Central memory CD4-positive, alpha-beta T cell (primary cell): ENCODE measurements around the gene MBIP.
"Not testable (repeated sequence)": the region's sequence is repeated elsewhere in the genome, so short reads cannot be mapped to it uniquely, and the experiment has no call there.

Source experiments
- DNase-seq: peaks from one replicate; pipeline ENCODE4 v3.0.0; 2022
- total RNA-seq, 3 experiments: gene quantifications; one replicate each; lab custom pipeline; 2026; lab: John Stamatoyannopoulos, UW

MBIP gene, protein sequence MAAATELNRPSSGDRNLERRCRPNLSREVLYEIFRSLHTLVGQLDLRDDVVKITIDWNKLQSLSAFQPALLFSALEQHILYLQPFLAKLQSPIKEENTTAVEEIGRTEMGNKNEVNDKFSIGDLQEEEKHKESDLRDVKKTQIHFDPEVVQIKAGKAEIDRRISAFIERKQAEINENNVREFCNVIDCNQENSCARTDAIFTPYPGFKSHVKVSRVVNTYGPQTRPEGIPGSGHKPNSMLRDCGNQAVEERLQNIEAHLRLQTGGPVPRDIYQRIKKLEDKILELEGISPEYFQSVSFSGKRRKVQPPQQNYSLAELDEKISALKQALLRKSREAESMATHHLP
- total RNA-seq = 18.5 to 39.2 (median 33.0) reads per million in 3 experiments

DNA sequence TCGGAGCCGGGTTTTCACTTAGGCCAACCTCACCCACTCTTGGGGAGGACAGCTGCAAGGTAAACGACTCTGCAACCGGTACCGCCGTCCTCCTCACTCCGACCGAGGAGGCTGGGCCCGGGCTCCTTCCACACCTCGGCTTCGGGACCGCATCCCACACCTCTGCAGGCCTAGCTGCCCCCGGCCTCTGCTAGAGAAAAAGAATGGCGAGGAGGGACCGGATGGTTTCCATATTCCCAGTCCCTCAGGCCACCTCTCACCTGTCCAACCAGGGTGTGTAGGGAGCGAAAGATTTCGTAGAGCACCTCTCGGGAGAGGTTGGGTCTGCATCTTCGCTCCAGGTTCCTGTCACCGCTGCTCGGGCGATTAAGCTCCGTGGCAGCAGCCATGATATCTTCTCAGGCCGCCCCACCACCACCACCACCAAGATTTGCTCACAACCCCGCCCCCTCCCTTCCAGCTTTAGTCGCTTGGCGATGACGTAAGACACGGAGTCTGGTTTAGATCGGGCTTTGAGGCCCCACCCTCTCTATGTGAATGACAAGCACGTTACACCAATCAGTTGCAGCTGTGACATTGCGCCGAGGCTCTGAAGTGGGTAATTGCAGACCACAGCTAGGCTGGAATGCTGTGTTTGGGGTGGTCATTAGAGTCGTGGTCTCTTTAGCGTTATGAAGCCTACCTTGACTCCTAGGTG lies at the start of gene MBIP:
Gene MBIP, minus strand, starts transcription at position 438 of the 697 bp plus-strand sequence. Its CDS starts 49 bp downstream, at position 389.
- peak; percentile 85 for DNase-seq

DNA sequence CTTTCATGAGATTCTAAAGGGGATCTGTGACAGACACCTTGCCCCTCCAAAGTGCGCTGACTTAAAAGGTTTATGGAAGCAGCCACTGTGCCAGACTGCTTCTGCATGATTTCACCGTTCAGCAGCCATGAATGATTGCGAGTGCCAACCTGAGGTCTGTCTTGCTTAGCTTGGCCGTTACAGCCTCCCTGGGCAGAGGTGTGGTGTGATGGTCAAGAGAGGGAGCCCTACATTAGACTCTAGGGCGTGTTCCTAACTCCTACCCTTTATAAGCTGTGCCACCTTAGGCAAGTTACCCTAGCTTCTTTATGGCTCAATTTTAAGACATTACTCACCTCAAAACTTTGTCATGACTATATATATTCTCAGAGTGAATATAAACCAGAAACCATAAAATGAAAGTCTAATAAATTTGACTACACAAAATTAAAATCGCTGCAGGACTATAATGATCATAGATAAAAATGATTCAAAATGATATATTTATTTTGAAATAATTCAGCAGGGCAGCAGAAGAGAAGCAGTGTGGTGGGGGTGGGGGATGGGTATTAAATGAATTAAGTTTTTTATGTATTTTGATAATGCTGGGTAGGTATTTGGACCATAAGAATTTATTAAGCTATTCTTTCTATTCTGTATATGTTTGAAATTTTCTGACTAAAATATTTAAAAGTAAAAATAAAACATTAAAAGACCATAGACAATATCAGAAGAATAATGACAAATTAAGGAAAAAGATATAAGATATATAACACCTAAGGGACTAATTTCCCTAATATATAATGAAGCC lies 47.7 kb upstream of the MBIP start:
- DNase-seq = no peak

DNA sequence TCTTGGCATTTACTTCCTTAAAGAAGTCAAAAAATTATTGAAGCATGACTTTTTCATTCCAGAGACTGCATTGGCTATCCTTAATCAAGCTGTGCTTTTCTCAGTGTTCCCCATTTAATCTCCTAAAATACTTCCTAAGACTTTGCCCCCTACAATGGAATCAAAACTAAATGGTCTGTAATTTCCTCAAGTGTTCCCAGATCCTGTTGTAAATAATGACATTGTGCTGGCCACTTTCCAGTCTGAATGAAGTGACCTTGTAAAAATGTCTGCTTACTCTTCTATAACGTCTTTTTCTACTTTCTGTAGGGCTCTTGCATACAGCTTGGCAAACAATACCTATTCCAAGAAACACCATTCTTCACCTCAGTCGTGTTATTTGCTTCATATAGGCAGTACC lies 45.3 kb upstream of the MBIP start:
- no peak for DNase-seq

DNA sequence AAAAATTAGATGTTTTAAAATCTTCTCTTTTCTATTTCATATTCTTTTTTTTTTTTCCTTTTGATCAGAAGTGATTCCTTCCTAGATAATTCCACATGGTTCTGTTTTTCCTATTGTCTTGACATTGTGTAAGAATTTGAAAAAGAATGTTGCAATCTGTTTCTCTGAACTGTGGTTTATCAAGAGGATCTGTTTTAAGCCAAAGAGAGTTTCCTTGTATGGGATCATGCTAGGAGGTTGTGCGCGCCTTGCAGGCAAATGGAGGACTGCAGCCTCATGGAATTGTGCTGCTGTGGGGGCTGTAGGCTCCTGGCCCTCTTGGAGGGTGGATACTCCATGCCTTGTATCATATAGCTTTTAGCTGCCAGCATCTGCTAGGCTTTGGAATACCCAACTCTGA lies 43.3 kb upstream of the MBIP start:
- no peak for DNase-seq

DNA sequence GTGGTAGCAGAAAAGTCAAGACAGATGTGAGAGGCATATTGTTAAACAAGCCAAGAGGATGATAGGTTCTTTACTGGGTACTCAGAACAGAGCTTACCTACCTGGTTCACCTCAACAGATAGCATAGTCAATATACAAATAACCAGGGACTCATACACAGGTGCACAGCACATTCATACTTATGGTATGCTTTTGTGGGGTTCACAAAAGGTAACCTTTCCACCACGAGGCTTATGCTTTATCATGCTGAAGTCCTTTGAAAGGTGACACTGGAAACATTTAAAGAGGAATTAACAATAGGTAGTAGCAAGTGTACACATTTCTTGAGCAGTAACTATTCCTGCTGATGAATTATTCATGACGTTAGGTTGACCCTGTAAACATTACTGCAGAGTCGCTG lies 42.2 kb upstream of the MBIP start:
- DNase-seq = no peak

DNA sequence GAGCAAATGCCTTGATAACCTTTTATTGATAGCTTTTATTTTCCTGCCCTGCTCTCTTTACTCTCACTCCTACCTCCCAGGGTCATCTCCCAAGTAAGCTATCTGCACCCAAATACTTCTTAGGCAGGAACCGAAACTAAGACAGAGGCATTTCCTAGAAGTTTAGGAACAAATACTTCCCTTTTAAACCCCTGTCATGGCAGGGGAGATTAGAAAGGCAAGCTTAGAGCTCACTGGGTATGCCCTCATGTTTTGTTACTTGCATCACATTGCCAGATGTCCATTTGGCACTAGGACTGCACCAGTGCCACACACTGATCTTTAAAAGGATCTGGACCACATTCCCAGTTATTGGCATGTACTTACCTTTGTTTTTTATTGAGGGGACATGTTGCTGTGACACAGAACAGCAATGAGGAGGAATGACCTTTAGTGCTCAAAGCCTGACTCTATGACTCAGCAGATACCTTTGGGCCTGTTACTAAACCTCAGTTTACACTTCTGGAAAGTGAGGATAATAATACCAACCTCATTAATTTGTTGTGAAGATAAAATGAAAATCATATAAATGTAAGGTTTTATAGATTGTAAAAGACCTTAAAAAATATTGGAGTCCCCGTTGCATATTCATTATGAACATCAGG lies 40.9 kb upstream of the MBIP start:
- no peak for DNase-seq

DNA sequence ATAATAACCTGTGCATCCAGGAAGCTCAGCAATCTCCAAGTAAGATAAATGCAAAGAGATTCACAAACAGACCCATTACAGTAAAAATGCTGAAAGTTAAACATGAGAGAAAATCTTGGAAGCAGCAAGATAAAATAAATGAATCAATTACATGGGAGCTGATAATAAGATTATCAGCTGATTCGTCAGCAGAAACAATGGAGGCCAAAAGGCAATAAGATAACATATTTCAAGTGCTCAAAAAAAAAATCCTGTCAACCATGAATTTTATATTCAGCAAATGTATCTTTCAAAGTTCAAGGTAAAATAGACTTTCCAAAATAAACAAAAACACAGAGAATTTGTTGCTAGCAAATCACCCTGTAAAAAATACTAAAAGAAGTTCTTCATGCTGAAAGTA lies 36.4 kb upstream of the MBIP start:
- DNase-seq = no peak

DNA sequence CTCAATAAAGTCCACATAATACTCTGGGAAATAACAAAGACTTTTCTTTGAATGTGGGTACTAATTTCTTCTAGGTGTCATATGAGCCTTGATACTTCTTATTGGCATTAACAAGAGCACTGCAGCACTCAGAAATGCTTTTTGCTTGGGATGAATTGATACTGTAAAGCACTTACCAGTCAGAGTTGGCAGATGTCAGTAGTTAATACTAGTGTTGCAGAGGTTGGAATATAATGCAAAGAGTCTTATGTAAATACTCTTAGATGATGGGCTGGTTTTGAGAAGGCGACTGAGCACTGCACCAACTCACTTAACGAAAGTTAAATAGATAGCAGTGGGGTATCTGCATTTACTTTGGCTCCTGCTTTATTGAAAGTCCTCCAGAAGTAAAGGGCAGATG lies 25.6 kb upstream of the MBIP start:
- no peak for DNase-seq

DNA sequence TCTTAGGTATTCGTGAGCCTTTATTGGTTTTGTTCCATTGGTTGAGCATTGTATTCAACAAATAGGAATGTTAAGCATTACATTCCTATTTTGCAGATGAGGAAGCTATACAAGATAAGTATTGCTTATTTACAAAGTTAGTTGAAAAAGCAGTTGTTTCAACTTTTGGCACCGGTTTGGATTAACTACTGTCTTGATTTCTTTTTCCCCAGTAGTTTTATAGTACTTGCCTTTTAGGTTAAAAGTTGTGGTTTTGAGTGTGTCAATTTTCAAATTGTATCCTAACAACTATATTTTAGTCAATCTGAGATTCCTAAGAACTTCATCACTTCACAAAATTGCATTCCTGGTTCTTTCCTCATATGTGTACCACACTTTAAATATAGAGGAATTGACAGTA lies 23.8 kb upstream of the MBIP start:
- DNase-seq = no peak

DNA sequence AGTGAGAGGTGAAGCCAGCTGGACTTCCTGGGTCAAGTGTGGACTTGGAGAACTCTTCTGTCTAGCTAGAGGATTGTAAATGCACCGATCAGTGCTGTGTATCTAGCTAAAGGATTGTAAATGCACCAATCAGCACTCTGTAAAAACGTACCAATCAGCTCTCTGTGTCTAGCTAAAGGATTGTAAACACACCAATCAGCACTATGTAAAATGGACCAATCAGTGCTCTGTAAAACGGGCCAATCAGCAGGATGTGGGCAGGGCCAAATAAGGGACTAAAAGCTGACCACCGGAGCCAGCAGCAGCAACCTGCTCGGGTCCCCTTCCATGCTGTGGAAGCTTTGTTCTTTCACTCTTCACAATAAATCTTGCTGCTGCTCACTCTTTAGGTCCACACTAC lies 21.4 kb upstream of the MBIP start:
- DNase-seq = not testable (repeated sequence)

DNA sequence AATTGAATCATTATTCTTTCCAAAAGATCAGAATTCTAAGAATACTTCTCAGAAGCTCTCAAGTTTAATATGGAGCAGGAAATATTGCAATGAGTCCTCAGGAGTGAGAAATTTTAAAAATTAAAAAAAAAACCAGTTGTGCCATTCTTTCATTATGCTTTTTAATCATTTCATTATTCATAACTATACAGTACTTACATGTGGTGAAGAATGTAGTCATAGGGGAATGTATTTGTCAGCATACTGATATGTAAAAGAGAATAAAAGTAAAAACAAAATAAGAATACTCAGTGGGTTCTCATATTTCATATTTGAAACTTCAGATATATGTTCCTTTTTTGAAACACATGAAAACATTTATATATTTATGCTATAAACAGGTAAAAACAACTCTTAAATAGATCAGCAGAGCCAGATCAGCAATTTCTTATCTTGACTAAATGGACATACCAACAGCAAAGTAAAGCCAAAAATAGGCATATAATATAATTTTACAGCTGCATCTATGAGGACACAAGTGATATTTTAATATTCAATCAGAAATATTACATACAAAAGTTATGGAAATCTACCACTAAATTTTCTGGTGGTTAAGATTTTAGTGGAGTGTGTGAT lies 19.9 kb upstream of the MBIP start:
- DNase-seq = no peak

DNA sequence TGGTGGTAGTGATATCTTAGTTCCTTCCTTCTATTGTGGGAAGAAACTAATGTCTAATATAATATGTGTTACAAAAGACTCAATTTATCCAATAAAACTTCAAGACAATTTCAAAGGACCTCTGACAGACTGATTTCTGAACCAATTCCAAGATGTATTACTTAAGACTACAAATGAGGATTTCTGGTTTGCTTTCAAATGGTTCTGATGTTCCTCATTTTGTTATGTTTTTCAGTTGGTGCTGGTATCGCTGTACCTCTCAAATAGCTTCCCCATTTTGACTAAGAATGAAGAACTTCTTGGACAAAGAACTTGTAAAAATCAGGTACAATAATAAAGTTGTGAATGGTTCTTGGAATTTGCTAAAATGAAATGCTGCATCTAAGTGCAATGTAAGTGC lies 19.4 kb upstream of the MBIP start:
- DNase-seq = no peak

DNA sequence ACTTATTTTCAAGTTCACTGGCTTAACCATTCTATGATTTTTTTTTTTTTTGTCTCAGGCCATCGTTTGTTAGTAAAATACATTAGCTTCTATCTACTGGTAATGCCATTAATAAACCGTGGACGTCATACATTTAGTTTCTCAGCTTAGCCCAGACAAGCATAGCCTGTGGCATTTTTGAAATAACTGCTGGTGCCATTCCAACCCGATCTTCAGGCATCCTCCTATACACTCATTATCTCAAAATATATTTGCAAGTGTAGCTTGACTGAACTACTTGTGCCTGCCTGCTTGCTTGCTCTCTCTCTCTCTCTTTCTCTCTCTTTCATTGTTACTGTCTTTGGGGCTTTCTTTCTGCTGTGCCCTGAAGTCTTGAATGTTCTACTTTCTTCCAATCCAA lies 12.7 kb upstream of the MBIP start:
- no peak for DNase-seq

DNA sequence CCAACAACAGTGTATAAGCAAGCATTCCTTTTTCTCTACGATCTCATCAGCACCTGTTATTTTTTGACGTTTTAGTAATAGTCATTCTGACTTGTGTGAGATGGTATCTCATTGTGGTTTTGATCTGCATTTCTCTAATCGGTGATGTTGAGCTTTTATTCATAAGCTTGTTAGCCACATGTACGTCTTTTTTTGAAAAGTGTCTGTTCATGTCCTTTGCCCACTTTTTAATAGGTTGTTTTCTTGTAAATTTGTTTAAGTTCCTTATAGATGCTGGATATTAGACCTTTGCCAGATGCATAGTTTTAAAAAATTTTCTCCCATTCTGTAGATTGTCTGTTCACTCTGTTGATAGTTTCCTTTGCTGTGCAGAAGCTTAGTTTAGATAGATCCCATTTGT lies 7.1 kb upstream of the MBIP start:
- not testable (repeated sequence) for DNase-seq

DNA sequence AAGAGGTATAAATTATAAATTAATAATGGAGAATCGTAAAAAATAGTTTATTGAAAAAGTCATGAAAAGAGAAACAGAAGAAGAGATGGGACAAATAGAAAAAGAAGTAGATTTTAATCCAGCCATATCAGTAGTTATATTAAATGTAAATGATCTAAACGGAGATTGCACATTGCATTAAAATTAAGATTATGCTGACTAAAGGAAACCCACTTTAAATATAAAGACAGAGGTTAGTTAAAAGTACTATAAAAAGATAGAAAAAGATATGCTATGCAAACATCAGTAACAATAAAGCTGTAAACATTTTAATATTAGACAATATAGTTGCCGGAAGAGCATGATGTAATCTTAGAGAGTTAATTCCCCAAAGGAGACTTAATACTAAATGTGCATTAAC lies 5.4 kb upstream of the MBIP start:
- DNase-seq = no peak

DNA sequence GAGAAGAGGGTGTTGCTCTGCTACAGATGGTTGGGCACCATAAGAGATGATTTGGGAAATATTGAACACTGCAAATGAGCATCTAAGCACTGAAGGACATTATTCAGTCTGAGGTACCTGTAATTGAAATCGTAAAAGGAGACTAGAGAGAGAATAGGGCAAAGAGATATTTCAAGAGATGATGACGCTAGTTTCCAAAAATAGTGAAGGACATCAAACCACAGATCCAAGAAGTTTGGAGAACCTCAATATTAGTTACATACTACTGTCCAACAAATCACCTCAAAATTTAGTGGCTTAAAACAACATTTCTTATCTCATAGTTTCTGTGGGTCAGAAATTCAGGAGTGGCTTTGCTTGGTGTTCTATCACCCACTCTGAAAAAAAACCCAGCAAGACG lies 4.5 kb upstream of the MBIP start:
- DNase-seq = no peak

DNA sequence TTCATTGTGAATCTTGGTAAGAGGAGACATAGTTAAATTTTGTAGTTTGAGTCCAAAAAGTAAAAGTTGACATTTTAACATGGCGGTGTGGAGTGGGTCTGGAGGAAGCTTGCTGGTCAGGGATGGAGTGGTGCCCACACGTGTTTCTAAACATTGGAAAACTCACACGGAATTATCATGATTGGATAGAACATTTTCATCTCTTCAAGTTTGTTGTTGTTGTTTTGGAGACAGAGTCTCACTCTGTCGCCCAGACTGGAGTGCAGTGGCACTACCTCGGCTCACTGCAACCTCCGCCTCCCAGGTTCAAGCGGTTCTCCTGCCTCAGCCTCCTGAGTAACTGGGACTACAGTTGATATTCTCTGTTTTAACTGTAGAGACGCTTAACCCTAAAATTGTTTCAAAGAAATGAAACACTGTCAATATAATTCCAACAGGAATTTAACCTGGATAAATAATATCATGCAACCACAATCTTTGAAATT lies 502 bp upstream of the MBIP start:
- DNase-seq = no peak

DNA sequence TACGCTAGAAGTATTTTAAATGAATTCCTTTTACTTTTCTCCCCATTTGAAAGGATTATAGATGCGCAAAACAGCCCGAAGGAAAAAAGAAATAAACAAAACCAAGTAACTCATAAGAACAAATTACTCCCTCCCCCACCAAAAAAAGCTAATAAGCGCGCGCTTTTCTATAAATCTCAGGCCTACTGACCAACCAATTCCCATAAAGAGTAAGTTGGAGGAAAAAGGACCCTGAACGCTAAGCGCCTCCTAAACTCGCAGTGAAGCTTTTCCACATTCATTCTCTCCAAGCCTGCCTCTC lies 588 bp downstream of the MBIP start:
- no peak for DNase-seq

DNA sequence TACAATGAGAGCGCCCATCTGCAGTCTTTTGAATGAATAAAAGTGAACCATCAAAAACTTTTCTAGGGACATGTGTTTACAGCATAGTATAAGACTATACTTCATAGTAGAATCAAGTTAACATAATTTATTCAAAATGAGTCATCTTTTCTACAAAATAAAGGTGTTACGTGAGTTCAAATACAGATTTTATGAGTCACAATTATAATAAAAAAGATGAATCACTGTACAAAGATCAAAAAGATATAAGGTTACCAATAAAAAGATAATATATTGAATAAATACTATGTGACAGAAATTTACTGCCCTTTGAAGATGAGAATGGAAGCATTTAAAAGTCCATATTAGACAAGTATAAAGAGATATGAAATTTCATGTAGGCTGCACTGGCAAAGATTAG lies 2.8 kb downstream of the MBIP start:
- DNase-seq = no peak

DNA sequence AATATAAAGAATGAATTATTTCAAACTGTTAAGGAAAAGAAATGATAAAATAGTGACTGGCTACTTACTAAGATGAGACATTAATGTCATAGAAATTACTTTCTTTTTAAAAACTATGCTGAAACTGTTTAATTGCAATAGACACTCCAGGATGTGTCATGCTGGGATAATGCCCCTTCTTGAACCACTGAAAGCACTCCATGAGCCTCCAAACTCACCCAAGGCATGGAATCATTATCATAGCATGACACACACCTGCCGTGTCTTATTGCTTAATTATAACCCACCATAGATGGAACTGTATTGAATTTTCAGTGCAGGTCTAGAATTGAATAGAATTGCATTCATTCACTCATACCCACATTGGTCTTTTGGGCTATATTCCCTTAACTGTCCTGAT lies 4.3 kb downstream of the MBIP start:
- no peak for DNase-seq

DNA sequence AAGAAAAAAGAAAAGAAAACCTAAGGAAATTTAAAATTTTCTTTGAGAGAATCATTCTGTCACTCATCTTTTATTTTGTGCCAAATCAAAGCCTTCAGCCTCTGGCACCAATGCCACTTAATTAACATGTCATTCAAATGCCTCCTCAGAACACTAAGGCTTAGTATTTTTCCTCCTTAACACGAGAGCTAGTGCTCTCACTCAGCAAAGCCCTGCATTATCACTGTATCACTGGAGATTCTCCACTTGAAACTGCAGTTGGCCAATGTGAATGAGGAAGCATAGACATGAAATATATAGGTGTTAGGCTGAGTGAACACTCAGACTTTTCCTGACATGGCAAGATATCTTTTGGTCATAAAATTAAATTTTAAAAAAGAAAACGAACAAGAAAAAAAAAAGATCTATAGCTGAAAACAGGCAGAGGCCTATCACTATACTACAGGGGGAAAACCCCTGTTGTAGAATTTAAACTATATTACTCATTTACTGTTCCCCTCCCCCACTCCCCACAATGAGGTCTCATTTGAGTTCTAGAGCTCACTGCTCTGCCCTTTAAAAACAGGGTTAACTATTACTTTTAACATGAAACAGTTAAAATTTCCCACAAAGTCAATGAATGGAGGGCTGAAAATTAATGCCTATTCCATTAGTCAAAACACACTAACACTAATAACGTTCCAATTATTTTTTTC lies 5.1 kb downstream of the MBIP start:
- DNase-seq = no peak

DNA sequence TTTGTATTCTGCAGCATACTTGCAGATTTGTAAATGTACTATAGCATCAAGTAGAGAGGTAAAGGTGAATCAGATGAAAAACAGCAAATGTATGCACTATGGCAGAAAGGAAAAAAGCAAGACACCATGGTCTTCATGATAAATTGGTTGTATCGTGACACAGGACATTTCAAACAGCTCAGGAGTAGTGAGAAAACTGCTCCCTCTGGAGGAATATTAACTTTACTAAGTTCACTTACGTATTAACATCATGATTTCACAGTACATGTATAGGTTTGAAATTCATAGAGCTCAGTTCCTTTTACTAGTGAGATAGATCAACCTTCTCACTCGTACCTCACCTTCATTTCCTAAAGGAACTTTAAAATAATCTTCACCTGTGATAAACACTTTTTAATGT lies 6.5 kb downstream of the MBIP start:
- DNase-seq = no peak
